ENCODE data around the gene PTPN1. TPM values are rescaled to one million over a fixed set of nuclear protein-coding genes. Genes with fewer than 3 reads are reported as not detected.
A peak's percentile ranks its signal among the peaks of the same experiment; 100 is the strongest.

Gene PTPN1
- total and polyA plus RNA-seq, 4 donors: 5.8 to 10.6 (median 9.7) TPM

DNA sequence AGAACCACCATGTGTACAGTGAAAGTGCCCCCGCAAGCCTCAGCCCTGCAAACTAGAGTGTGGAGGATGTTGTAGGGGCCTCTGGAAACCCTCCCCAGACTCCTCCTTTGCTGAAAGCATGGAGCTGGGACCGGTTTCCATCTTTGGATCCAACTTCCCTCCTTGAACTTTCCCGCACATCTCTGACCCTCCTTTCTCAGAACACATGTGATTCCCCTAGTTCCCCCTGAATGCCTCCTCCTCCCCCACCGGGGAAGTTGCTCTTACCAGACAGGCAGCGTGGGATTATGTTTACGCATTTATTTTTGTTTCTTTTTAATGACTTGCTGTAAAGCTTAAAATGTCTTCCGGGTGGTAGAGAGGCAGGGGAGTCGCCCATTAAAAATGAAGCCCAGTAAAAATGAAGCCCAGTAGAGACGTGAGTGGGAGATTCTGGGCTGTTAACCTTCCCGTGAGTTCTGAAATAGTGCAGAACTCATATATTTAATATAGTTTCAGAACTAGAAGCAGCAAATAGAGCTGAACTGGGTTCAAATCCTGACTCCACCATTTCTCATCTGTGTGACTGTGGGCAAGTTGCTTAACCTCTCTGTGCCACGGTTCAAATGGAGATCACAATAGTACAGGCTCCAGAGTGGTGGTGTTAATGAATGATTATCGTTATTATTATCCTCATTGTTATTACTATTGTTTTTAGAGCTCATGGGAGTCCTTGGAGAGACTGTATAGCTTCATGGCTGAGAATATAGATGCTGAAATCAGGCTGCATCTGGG lies 8.0 kb upstream of the PTPN1 start (continued):
- TF ChIP-seq, protein P1, sequence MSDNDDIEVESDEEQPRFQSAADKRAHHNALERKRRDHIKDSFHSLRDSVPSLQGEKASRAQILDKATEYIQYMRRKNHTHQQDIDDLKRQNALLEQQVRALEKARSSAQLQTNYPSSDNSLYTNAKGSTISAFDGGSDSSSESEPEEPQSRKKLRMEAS (IDR thresholded peaks at IDR 0.05): no peak
- TF ChIP-seq ATF3 (IDR thresholded peaks at IDR 0.05): no peak
- no peak for TF ChIP-seq FOXA2 (IDR thresholded peaks at IDR 0.05)

- Histone ChIP-seq H3K27ac (ENCODE audit: low read depth in 1 of 2, low read length in 2 of 2) (peak overlapping the region; percentile 3 to 53), H3K4me3 (ENCODE audit: low read depth in 1 of 3, low read length in 3 of 3) (no peak overlapping the region)
- WGBS: 65% methylated on average over 4 of the region's 4 CpGs
These were observed 5.9 kb upstream of the PTPN1 start for GRCh38 chr20:50504231-50504823.

More at GRCh38 chr20:50504231-50504823, 5.9 kb upstream of the PTPN1 start:
- Histone ChIP-seq H3K9ac (ENCODE audit: low read depth in 1 of 2, low read length in 2 of 2) (no peak overlapping the region), H3K4me1 (ENCODE audit: control insufficient read depth in 4 of 4, insufficient read depth in 4 of 4, low read length in 3 of 4) (no peaks in the 10 kb centered on the region), H3K36me3 (ENCODE audit: control insufficient read depth in 4 of 4, insufficient read depth in 3 of 4, low read depth in 1 of 4, low read length in 3 of 4) (no peaks in the 10 kb centered on the region), H3K9me3 (ENCODE audit: control insufficient read depth in 4 of 4, low read length in 3 of 4) (no peaks in the 10 kb centered on the region), H3K27me3 (ENCODE audit: control insufficient read depth in 4 of 4, insufficient read depth in 4 of 4, low read length in 3 of 4) (no peaks in the 10 kb centered on the region)
- peak in 1 of 2 donors; percentile 4 for TF ChIP-seq RXRA (IDR thresholded peaks at IDR 0.05)
- TF ChIP-seq GABPA (IDR thresholded peaks at IDR 0.05 in 1 of 2, conservative IDR thresholded peaks at IDR 0.05 in 1 of 2): no peak
- TF ChIP-seq, protein P1 (IDR thresholded peaks at IDR 0.05): no peak
- TF ChIP-seq HNF4G (IDR thresholded peaks at IDR 0.05): no peak
- no peak for TF ChIP-seq YY1 (IDR thresholded peaks at IDR 0.05)
- TF ChIP-seq RAD21 (IDR thresholded peaks at IDR 0.05): peak; percentile 39 to 44
- TF ChIP-seq HNF4A (conservative IDR thresholded peaks at IDR 0.05): no peak
- TF ChIP-seq JUND (IDR thresholded peaks at IDR 0.05): no peak
- no peak for TF ChIP-seq FOXA2 (IDR thresholded peaks at IDR 0.05)
- TF ChIP-seq CTCF (IDR thresholded peaks at IDR 0.05; ENCODE audit: low read depth, low read length, missing input control): peak; percentile 13
- no peak for TF ChIP-seq REST (IDR thresholded peaks at IDR 0.05)
- TF ChIP-seq ATF3 (IDR thresholded peaks at IDR 0.05): no peak
- DNase-seq (ENCODE audit: low spot score): no peak
